RWPE2 (cell line): Measurements from ENCODE around the gene GSDMA.

Experiments
- ATAC-seq: fragments of 200-7000 bp; cut with Tn5 transposase; 3 replicates; pipeline ENCODE4 v1.9.1; 2021; ENCODE audit warnings: low read depth
- DNase-seq: peaks from one replicate; pipeline ENCODE4 v3.0.0-alpha.2; 2020; ENCODE audit warnings: low spot score
- H3K27ac ChIP-seq: fragments of 450-650 bp; 2 replicates; pipeline ENCODE4 v1.5.1; 2017; ENCODE audit warnings: mild to moderate bottlenecking; ENCODE audit not compliant: poor library complexity, severe bottlenecking
- H3K27me3 ChIP-seq: fragments of 250-450 bp; sonication (Bioruptor Pico); 2 replicates; pipeline ENCODE4 v1.5.1; 2021; ENCODE audit warnings: mild to moderate bottlenecking, moderate library complexity; ENCODE audit not compliant: insufficient read depth, poor library complexity, severe bottlenecking
- H3K36me3 ChIP-seq: fragments of 250-450 bp; sonication (Bioruptor Pico); 2 replicates; pipeline ENCODE4 v1.5.1; 2020; ENCODE audit warnings: low read depth, mild to moderate bottlenecking, moderate library complexity
- H3K4me1 ChIP-seq: fragments of 250-450 bp; sonication (Bioruptor Pico); 2 replicates; pipeline ENCODE4 v1.5.1; 2021; ENCODE audit warnings: mild to moderate bottlenecking, moderate library complexity; ENCODE audit not compliant: insufficient read depth, poor library complexity, severe bottlenecking
- H3K4me3 ChIP-seq: fragments of 250-450 bp; sonication (Bioruptor Pico); 2 replicates; pipeline ENCODE4 v1.5.1; 2021; ENCODE audit warnings: mild to moderate bottlenecking, moderate library complexity; ENCODE audit not compliant: severe bottlenecking
- H3K9me3 ChIP-seq: fragments of 250-450 bp; sonication (Bioruptor Pico); 2 replicates; pipeline ENCODE4 v1.5.1; 2021; ENCODE audit warnings: mild to moderate bottlenecking, moderate library complexity; ENCODE audit not compliant: severe bottlenecking
- CTCF ChIP-seq: fragments of 450-650 bp; IDR thresholded peaks from one replicate; pipeline ENCODE4 v1.5.1; 2017; ENCODE audit warnings: mild to moderate bottlenecking, moderate library complexity; ENCODE audit not compliant: poor library complexity, severe bottlenecking

GSDMA gene

GRCh38 chr17:39926588-39927100 lies 36.2 kb upstream of the GSDMA start:
- Histone ChIP-seq H3K27me3 (no peaks in the 10 kb centered on the region), H3K4me1 (peaks cover 19% of the 10 kb centered on the region), H3K27ac (peak overlapping the region; percentile 29), H3K9me3 (no peaks in the 10 kb centered on the region), H3K36me3 (peaks cover 20% of the 10 kb centered on the region), H3K4me3 (peak overlapping the region; percentile 59)
- ATAC-seq (peak; percentile 8; the same call in 2 of the 3 replicates), DNase-seq (no peak)
- TF ChIP-seq CTCF, result no peak

GRCh38 chr17:39927101-39927928 lies 35.5 kb upstream of the GSDMA start, which contains the start of the genes LRRC3C and ORMDL3:
TSS of gene LRRC3C (plus strand) at chr17:39927732. CDS start at chr17:39941524, 13,792 bp downstream.
TSS of gene ORMDL3 (minus strand) at chr17:39927601. CDS start at chr17:39924203, 3,398 bp downstream.
- Histone ChIP-seq H3K9me3 (no peaks in the 10 kb centered on the region), H3K27me3 (no peaks in the 10 kb centered on the region), H3K36me3 (peaks cover 14% of the 10 kb centered on the region), H3K27ac (peak within 1 kb of the TSS; percentile 87), H3K4me3 (peak within 1 kb of the TSS; percentile 59), H3K4me1 (peaks cover 19% of the 10 kb centered on the region)
- TF ChIP-seq CTCF, result no peak
- DNase-seq (peak; percentile 86), ATAC-seq (peak; percentile 54)

GRCh38 chr17:39927929-39928857 lies 34.6 kb upstream of the GSDMA start:
- peak overlapping the region; percentile 87 for H3K27ac ChIP-seq
- peaks cover 19% of the 10 kb centered on the region for H3K4me1 ChIP-seq
- no peak for DNase-seq
- ATAC-seq, result no peak
- peak overlapping the region; percentile 59 for H3K4me3 ChIP-seq
- no peaks in the 10 kb centered on the region for H3K9me3 ChIP-seq
- no peak for TF ChIP-seq CTCF
- no peaks in the 10 kb centered on the region for H3K27me3 ChIP-seq
- H3K36me3 ChIP-seq, result peaks cover 5% of the 10 kb centered on the region; the same call in 1 of the 2 replicates

GRCh38 chr17:39928858-39929645 lies 33.8 kb upstream of the GSDMA start:
- Histone ChIP-seq H3K4me3 (no peak overlapping the region), H3K27ac (peak overlapping the region; percentile 87), H3K4me1 (peaks cover 19% of the 10 kb centered on the region), H3K27me3 (no peaks in the 10 kb centered on the region), H3K36me3 (no peaks in the 10 kb centered on the region), H3K9me3 (no peaks in the 10 kb centered on the region)
- DNase-seq (no peak), ATAC-seq (peak; percentile 75)
- no peak for TF ChIP-seq CTCF
